DMS53 (cell line): ENCODE results near the gene POFUT1.

Experiments used
- DNase-seq: peaks from one replicate; lab custom pipeline; 2025; lab: John Stamatoyannopoulos, UW

Gene POFUT1

GRCh38 chr20:32207626-32208498 lies at the start of gene POFUT1, which contains the start of gene PLAGL2:
Gene POFUT1 (plus strand): TSS chr20:32207880. CDS start chr20:32207942, 62 bp downstream.
Gene PLAGL2 (minus strand): TSS chr20:32207743. CDS start chr20:32202178, 5,565 bp downstream.
- peak; percentile 97 for DNase-seq

GRCh38 chr20:32158351-32158750 lies 49.3 kb upstream of the POFUT1 start:
- DNase-seq: no peak

- no peak for DNase-seq
Measured at GRCh38 chr20:32158943-32159660, 48.6 kb upstream of the POFUT1 start.

GRCh38 chr20:32159766-32160221 lies 47.9 kb upstream of the POFUT1 start:
- no peak for DNase-seq

GRCh38 chr20:32160341-32160740 lies 47.3 kb upstream of the POFUT1 start:
- no peak for DNase-seq

GRCh38 chr20:32162351-32162750 lies 45.3 kb upstream of the POFUT1 start:
- DNase-seq: no peak

- DNase-seq: no peak
Measured at GRCh38 chr20:32163951-32164350, 43.7 kb upstream of the POFUT1 start.

GRCh38 chr20:32164984-32165735 lies 42.5 kb upstream of the POFUT1 start:
- DNase-seq: no peak

GRCh38 chr20:32165836-32166545 lies 41.7 kb upstream of the POFUT1 start:
- no peak for DNase-seq

- no peak for DNase-seq
Measured at GRCh38 chr20:32167552-32167951, 40.1 kb upstream of the POFUT1 start.

- peak; percentile 35 for DNase-seq
Measured at GRCh38 chr20:32168184-32168910, 39.3 kb upstream of the POFUT1 start.

GRCh38 chr20:32177696-32178095 lies 30.0 kb upstream of the POFUT1 start:
- DNase-seq: peak; percentile 29

- no peak for DNase-seq
Measured at GRCh38 chr20:32179515-32179914, 28.2 kb upstream of the POFUT1 start.

GRCh38 chr20:32179934-32180333 lies 27.7 kb upstream of the POFUT1 start:
- no peak for DNase-seq

- DNase-seq: no peak
Measured at GRCh38 chr20:32181606-32182005, 26.1 kb upstream of the POFUT1 start.

GRCh38 chr20:32183947-32184635 lies 23.6 kb upstream of the POFUT1 start:
- no peak for DNase-seq

- DNase-seq: no peak
Measured at GRCh38 chr20:32184961-32185603, 22.6 kb upstream of the POFUT1 start.

GRCh38 chr20:32186506-32186905 lies 21.2 kb upstream of the POFUT1 start:
- no peak for DNase-seq

- DNase-seq: no peak
Measured at GRCh38 chr20:32188376-32189122, 19.1 kb upstream of the POFUT1 start.
